Measurements from ENCODE around the gene PDE6G.

The PDE6G gene

GRCh38 chr17:81641825-81642489 is 14.4 kb downstream of the PDE6G start:
- no peak overlapping the region for H3K4me3 ChIP-seq (replicated peaks; ENCODE audit: low read depth, low read length)
- no peak for DNase-seq (ENCODE audit: extremely low read depth, insufficient read length)

DNA sequence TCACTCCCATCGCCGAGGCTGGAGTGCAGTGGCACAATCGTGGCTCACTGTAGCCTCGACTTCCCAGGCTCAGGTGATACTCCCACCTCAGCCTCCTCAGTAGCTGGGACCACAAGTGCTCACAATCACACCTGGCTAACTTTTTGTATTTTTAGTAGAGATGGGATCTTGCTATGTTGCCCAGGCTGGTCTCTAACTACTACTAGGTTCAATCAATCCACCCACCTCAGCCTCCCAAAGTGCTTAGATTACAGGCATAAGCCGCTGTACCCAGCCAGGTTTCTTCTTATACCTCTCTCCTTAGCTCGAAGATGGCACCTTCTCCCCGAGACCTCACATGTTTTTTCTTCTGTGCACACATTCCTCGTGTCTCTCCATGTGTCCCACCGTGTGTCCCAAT is 16.3 kb downstream of the PDE6G start:
- TF ChIP-seq, protein P1, sequence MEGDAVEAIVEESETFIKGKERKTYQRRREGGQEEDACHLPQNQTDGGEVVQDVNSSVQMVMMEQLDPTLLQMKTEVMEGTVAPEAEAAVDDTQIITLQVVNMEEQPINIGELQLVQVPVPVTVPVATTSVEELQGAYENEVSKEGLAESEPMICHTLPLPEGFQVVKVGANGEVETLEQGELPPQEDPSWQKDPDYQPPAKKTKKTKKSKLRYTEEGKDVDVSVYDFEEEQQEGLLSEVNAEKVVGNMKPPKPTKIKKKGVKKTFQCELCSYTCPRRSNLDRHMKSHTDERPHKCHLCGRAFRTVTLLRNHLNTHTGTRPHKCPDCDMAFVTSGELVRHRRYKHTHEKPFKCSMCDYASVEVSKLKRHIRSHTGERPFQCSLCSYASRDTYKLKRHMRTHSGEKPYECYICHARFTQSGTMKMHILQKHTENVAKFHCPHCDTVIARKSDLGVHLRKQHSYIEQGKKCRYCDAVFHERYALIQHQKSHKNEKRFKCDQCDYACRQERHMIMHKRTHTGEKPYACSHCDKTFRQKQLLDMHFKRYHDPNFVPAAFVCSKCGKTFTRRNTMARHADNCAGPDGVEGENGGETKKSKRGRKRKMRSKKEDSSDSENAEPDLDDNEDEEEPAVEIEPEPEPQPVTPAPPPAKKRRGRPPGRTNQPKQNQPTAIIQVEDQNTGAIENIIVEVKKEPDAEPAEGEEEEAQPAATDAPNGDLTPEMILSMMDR (IDR thresholded peaks at IDR 0.05; ENCODE audit: insufficient read depth, low read length, poor library complexity, severe bottlenecking) = no peak

More at GRCh38 chr17:81641825-81642489, 14.4 kb downstream of the PDE6G start:
- TF ChIP-seq, protein P1 (IDR thresholded peaks at IDR 0.05; ENCODE audit: insufficient read depth, low read length, poor library complexity, severe bottlenecking) = no peak
- Histone ChIP-seq H3K27me3 (replicated peaks; ENCODE audit: control insufficient read depth, insufficient read depth, low read length) (no peaks in the 10 kb centered on the region), H3K36me3 (ENCODE audit: control insufficient read depth, insufficient read depth, low read length) (no peaks in the 10 kb centered on the region)

GRCh38 chr17:81638683-81639082 is 17.7 kb downstream of the PDE6G start:
- H3K36me3 ChIP-seq (ENCODE audit: control insufficient read depth, insufficient read depth, low read length) = no peaks in the 10 kb centered on the region
- no peak overlapping the region for H3K4me3 ChIP-seq (replicated peaks; ENCODE audit: low read depth, low read length)
- no peak for DNase-seq (ENCODE audit: extremely low read depth, insufficient read length)
- TF ChIP-seq, protein P1 (IDR thresholded peaks at IDR 0.05; ENCODE audit: insufficient read depth, low read length, poor library complexity, severe bottlenecking) = no peak
- H3K27me3 ChIP-seq (replicated peaks; ENCODE audit: control insufficient read depth, insufficient read depth, low read length) = no peaks in the 10 kb centered on the region

More for the DNA sequence above, 16.3 kb downstream of the PDE6G start:
- no peak for DNase-seq (ENCODE audit: extremely low read depth, insufficient read length)
- Histone ChIP-seq H3K4me3 (replicated peaks; ENCODE audit: low read depth, low read length) (no peak overlapping the region), H3K36me3 (ENCODE audit: control insufficient read depth, insufficient read depth, low read length) (no peaks in the 10 kb centered on the region), H3K27me3 (replicated peaks; ENCODE audit: control insufficient read depth, insufficient read depth, low read length) (no peaks in the 10 kb centered on the region)

GRCh38 chr17:81636505-81637288 is 19.6 kb downstream of the PDE6G start, which contains the start of the genes NPLOC4 and TSPAN10:
NPLOC4 (minus strand) TSS chr17:81637112; CDS start chr17:81636930, 182 bp downstream.
TSPAN10 (plus strand) TSS chr17:81637196; CDS start chr17:81642413, 5,217 bp downstream.
- TF ChIP-seq, protein P1 (IDR thresholded peaks at IDR 0.05; ENCODE audit: insufficient read depth, low read length, poor library complexity, severe bottlenecking) = no peak
- Histone ChIP-seq H3K27me3 (replicated peaks; ENCODE audit: control insufficient read depth, insufficient read depth, low read length) (no peaks in the 10 kb centered on the region), H3K36me3 (ENCODE audit: control insufficient read depth, insufficient read depth, low read length) (no peaks in the 10 kb centered on the region), H3K4me3 (replicated peaks; ENCODE audit: low read depth, low read length) (peak within 1 kb of the TSS; percentile 99)
- peak; percentile 91 for DNase-seq (ENCODE audit: extremely low read depth, insufficient read length)

DNA sequence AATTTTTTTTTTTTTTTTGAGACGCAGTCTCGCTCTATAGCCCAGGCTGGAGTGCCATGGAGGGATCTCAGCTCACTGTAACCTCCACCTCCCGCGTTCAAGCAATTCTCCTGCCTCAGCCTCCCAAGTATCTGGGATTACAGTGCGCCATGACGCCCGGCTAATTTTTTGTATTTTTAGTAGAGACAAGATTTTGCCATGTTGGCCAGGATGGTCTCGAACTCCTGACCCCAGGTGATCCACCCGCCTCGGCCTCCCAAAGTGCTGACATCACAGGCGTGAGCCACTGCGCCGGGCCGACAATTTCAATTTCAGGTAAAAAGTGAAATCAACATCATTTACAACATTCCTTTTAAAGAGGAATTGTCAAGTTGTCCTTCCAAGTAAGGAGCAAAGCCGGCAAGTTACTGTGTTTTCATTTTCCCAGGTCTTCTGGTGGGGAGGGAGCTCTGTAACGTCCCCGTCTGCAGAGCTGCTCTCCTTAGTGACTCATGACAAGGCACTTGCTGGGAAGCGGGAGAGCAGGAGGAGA is 20.3 kb downstream of the PDE6G start:
- Histone ChIP-seq H3K4me3 (replicated peaks; ENCODE audit: low read depth, low read length) (peak overlapping the region; percentile 99), H3K36me3 (ENCODE audit: control insufficient read depth, insufficient read depth, low read length) (peaks cover 2% of the 10 kb centered on the region), H3K27me3 (replicated peaks; ENCODE audit: control insufficient read depth, insufficient read depth, low read length) (no peaks in the 10 kb centered on the region)
- TF ChIP-seq, protein P1 (IDR thresholded peaks at IDR 0.05; ENCODE audit: insufficient read depth, low read length, poor library complexity, severe bottlenecking) = no peak
- DNase-seq (ENCODE audit: extremely low read depth, insufficient read length) = no peak

Measured in GM06990 (cell line).